ENCODE results near the gene FOCAD.

The FOCAD gene

GRCh38 chr9:20681467-20681866 is 2.6 kb upstream of the FOCAD start:
- TF ChIP-seq CTCF (IDR thresholded peaks at IDR 0.05; ENCODE audit: low read depth, low read length, missing control alignments): no peak
- H3K4me3 ChIP-seq (ENCODE audit: low read depth, low read length): no peak overlapping the region
- DNase-seq (ENCODE audit: low read depth): no peak
- in situ Hi-C loops (cut with HindIII; ENCODE audit: low sequenced_read_pairs): no loop called here

- TF ChIP-seq CTCF (IDR thresholded peaks at IDR 0.05; ENCODE audit: low read depth, low read length, missing control alignments): no peak
- H3K4me3 ChIP-seq (ENCODE audit: low read depth, low read length): peak overlapping the region; percentile 76
- in situ Hi-C loops (cut with HindIII; ENCODE audit: low sequenced_read_pairs): no loop called here
- peak; percentile 4 for DNase-seq (ENCODE audit: low read depth)
Observed at GRCh38 chr9:20683351-20684034, 566 bp upstream of the FOCAD start.

GRCh38 chr9:20684875-20685696 is 1.0 kb downstream of the FOCAD start:
- peak; percentile 51 for DNase-seq (ENCODE audit: low read depth)
- no peak for TF ChIP-seq CTCF (IDR thresholded peaks at IDR 0.05; ENCODE audit: low read depth, low read length, missing control alignments)
- H3K4me3 ChIP-seq (ENCODE audit: low read depth, low read length): peak overlapping the region; percentile 76
- in situ Hi-C loops (cut with HindIII; ENCODE audit: low sequenced_read_pairs): no loop called here

GRCh38 chr9:20685769-20686168 is 1.7 kb downstream of the FOCAD start:
- no peak for DNase-seq (ENCODE audit: low read depth)
- in situ Hi-C loops (cut with HindIII; ENCODE audit: low sequenced_read_pairs): no loop called here
- no peak for TF ChIP-seq CTCF (IDR thresholded peaks at IDR 0.05; ENCODE audit: low read depth, low read length, missing control alignments)
- H3K4me3 ChIP-seq (ENCODE audit: low read depth, low read length): no peak overlapping the region

GRCh38 chr9:20689833-20690232 is 5.8 kb downstream of the FOCAD start:
- no peak overlapping the region for H3K4me3 ChIP-seq (ENCODE audit: low read depth, low read length)
- TF ChIP-seq CTCF (IDR thresholded peaks at IDR 0.05; ENCODE audit: low read depth, low read length, missing control alignments): no peak
- DNase-seq (ENCODE audit: low read depth): no peak
- in situ Hi-C loops (cut with HindIII; ENCODE audit: low sequenced_read_pairs): no loop called here

- TF ChIP-seq CTCF (IDR thresholded peaks at IDR 0.05; ENCODE audit: low read depth, low read length, missing control alignments): no peak
- in situ Hi-C loops (cut with HindIII; ENCODE audit: low sequenced_read_pairs): no loop called here
- no peak overlapping the region for H3K4me3 ChIP-seq (ENCODE audit: low read depth, low read length)
- no peak for DNase-seq (ENCODE audit: low read depth)
Observed at GRCh38 chr9:20692554-20692953, 8.5 kb downstream of the FOCAD start.
